ENCODE results near the gene PTPN11. TPM values are rescaled to one million over a fixed set of nuclear protein-coding genes. Genes with fewer than 3 reads are reported as not detected.

The PTPN11 gene
- total RNA-seq, 2 donors from 2014 or later = 61.0 to 61.3 TPM

- Histone ChIP-seq H3K9me3 (no peaks in the 10 kb centered on the region), H3K4me1 (replicated peaks) (no peaks in the 10 kb centered on the region), H3K27me3 (replicated peaks; ENCODE audit: insufficient read depth) (no peaks in the 10 kb centered on the region), H3K4me3 (no peak overlapping the region), H3K36me3 (no peaks in the 10 kb centered on the region), H3K27ac (no peak overlapping the region)
- 79% methylated on average over 6 of the region's 6 CpGs for WGBS
- DNase-seq (ENCODE audit: low spot score) = no peak
- intact Hi-C loops (cut with DNase I) = no loop called here
- TF ChIP-seq POLR2AphosphoS5 (IDR thresholded peaks at IDR 0.05) (no peak), CTCF (IDR thresholded peaks at IDR 0.05) (no peak), POLR2A (IDR thresholded peaks at IDR 0.05) (no peak)
Measured at GRCh38 chr12:112535017-112535416, 116.3 kb downstream of the PTPN11 start.

GRCh38 chr12:112535637-112536366 is 117.1 kb downstream of the PTPN11 start:
- Histone ChIP-seq H3K4me3 (no peak overlapping the region), H3K9me3 (no peaks in the 10 kb centered on the region), H3K27ac (no peak overlapping the region), H3K4me1 (replicated peaks) (no peaks in the 10 kb centered on the region), H3K27me3 (replicated peaks; ENCODE audit: insufficient read depth) (no peaks in the 10 kb centered on the region), H3K36me3 (no peaks in the 10 kb centered on the region)
- TF ChIP-seq POLR2AphosphoS5 (IDR thresholded peaks at IDR 0.05) (no peak), POLR2A (IDR thresholded peaks at IDR 0.05) (no peak), CTCF (IDR thresholded peaks at IDR 0.05) (no peak)
- intact Hi-C loops (cut with DNase I) = no loop called here
- DNase-seq (ENCODE audit: low spot score) = no peak
- 77% methylated on average over 6 of the region's 6 CpGs for WGBS

GRCh38 chr12:112536367-112536730 is 117.6 kb downstream of the PTPN11 start:
- TF ChIP-seq POLR2AphosphoS5 (IDR thresholded peaks at IDR 0.05) (no peak), CTCF (IDR thresholded peaks at IDR 0.05) (no peak), POLR2A (IDR thresholded peaks at IDR 0.05) (no peak)
- no peaks in the 10 kb centered on the region for H3K9me3 ChIP-seq
- 87% methylated on average over 6 of the region's 6 CpGs for WGBS
- no peaks in the 10 kb centered on the region for H3K27me3 ChIP-seq (replicated peaks; ENCODE audit: insufficient read depth)
- no peak for DNase-seq (ENCODE audit: low spot score)
- no peaks in the 10 kb centered on the region for H3K36me3 ChIP-seq
- intact Hi-C loops (cut with DNase I) = no loop called here
- H3K27ac ChIP-seq = no peak overlapping the region
- H3K4me3 ChIP-seq = no peak overlapping the region
- H3K4me1 ChIP-seq (replicated peaks) = no peaks in the 10 kb centered on the region

GRCh38 chr12:112537710-112538396 is 119.1 kb downstream of the PTPN11 start:
- Histone ChIP-seq H3K27ac (no peak overlapping the region), H3K27me3 (replicated peaks; ENCODE audit: insufficient read depth) (no peaks in the 10 kb centered on the region), H3K4me1 (replicated peaks) (no peaks in the 10 kb centered on the region), H3K9me3 (no peaks in the 10 kb centered on the region), H3K36me3 (no peaks in the 10 kb centered on the region), H3K4me3 (no peak overlapping the region)
- 37% methylated on average over 3 of the region's 3 CpGs for WGBS
- intact Hi-C loops (cut with DNase I) = no loop called here
- no peak for DNase-seq (ENCODE audit: low spot score)
- TF ChIP-seq CTCF (IDR thresholded peaks at IDR 0.05) (no peak), POLR2A (IDR thresholded peaks at IDR 0.05) (no peak), POLR2AphosphoS5 (IDR thresholded peaks at IDR 0.05) (no peak)

- no peaks in the 10 kb centered on the region for H3K36me3 ChIP-seq
- WGBS = 43% methylated on average over 2 of the region's 2 CpGs
- no peaks in the 10 kb centered on the region for H3K9me3 ChIP-seq
- H3K4me3 ChIP-seq = no peak overlapping the region
- no peak for TF ChIP-seq POLR2AphosphoS5 (IDR thresholded peaks at IDR 0.05)
- no peak for TF ChIP-seq POLR2A (IDR thresholded peaks at IDR 0.05)
- TF ChIP-seq CTCF (IDR thresholded peaks at IDR 0.05) = no peak
- intact Hi-C loops (cut with DNase I) = no loop called here
- H3K27me3 ChIP-seq (replicated peaks; ENCODE audit: insufficient read depth) = no peaks in the 10 kb centered on the region
- no peak for DNase-seq (ENCODE audit: low spot score)
- no peak overlapping the region for H3K27ac ChIP-seq
- H3K4me1 ChIP-seq (replicated peaks) = no peaks in the 10 kb centered on the region
Measured at GRCh38 chr12:112538740-112539139, 120.0 kb downstream of the PTPN11 start.

Data from prostate gland (tissue), 2 donors.